Measurements from ENCODE around the gene SLC9A9. TPM values are rescaled to one million over a fixed set of nuclear protein-coding genes. Genes with fewer than 3 reads are reported as not detected.

SLC9A9 gene
- total RNA-seq, 1 donor: 3.5 TPM

DNA sequence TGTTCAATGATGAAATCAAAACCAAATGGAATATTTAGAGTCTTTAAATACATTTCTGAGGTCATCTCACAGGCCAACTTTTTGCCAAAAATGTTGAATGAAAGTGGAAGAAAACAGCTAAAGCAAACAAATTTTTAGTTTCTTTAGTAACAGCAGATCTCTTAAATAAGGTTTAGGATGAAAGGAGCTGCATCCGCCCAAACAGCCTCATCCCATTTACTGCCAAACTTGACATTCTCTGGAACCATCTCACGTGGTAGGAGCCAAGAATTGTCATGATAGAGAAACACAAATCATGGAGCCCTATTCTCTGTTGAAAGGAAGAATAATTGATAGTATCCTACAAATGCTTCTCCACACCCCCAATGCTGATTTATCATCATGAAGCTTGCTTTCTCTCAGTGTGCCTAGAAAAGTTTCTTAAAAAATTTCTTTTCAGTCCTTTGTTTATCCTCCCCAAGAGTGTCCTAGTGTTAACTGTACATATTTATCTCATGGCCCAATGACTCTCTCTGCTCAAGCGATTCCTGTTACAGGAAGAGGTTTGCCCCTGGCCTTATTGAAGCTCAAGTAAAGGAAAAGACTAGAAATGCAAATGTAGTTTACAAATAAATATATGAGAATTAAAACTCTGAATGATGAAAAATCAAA, 23.4 kb downstream of the SLC9A9 start:
- TF ChIP-seq CTCF (IDR thresholded peaks at IDR 0.05; ENCODE audit: insufficient read depth, low read depth, low read length): no peak
- H3K4me3 ChIP-seq (ENCODE audit: low read depth, low read length): no peak overlapping the region
- no peak for DNase-seq (ENCODE audit: low read depth)

DNA sequence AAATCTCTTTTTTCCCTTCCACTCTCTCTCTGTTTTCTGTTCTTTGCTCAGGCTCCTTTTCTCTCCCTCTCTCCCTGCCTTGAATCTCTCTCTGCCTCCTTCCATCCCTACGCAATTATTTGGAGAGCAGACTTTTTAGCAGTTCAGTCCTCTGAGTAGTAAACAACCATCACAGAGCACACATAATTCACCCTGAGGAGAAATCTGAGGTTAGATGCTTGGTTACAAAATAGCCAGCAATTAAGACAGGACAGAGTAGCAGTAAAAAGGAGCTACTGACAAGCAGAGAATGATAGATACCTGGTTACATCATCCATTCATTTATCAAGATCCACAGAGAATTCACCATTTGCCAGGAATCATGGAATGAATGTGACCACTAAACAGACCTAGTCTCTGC, 25.5 kb downstream of the SLC9A9 start:
- no peak for DNase-seq (ENCODE audit: low read depth)
- no peak for TF ChIP-seq CTCF (IDR thresholded peaks at IDR 0.05; ENCODE audit: insufficient read depth, low read depth, low read length)
- H3K4me3 ChIP-seq (ENCODE audit: low read depth, low read length): no peak overlapping the region

DNA sequence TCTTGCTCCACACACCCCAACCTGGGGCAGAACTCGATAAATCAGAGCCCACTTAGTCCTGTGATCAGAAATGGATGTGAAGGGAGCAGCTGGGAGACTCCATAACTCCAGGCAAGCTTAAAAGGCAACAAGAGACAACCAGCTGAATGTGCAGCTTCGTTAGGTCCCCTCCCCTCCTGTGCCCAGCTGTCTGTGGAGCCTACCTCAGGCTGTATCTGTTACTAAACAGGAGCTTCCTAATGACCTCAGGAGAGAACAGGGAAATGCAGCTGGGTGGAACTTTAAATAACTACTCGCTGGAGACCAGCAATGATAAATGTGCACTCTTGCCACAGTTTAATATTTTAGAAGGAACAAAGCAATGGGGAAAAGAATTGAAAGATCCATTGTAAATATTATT, 25.9 kb downstream of the SLC9A9 start:
- no peak for DNase-seq (ENCODE audit: low read depth)
- no peak for TF ChIP-seq CTCF (IDR thresholded peaks at IDR 0.05; ENCODE audit: insufficient read depth, low read depth, low read length)

GRCh38 chr3:143821862-143822261, 26.4 kb downstream of the SLC9A9 start:
- no peak for DNase-seq (ENCODE audit: low read depth)
- H3K4me3 ChIP-seq (ENCODE audit: low read depth, low read length): no peak overlapping the region
- no peak for TF ChIP-seq CTCF (IDR thresholded peaks at IDR 0.05; ENCODE audit: insufficient read depth, low read depth, low read length)

More for the DNA sequence above, 25.9 kb downstream of the SLC9A9 start:
- H3K4me3 ChIP-seq (ENCODE audit: low read depth, low read length): no peak overlapping the region

GRCh38 chr3:143820466-143821221, 27.6 kb downstream of the SLC9A9 start:
- DNase-seq (ENCODE audit: low read depth): no peak
- no peak for TF ChIP-seq CTCF (IDR thresholded peaks at IDR 0.05; ENCODE audit: insufficient read depth, low read depth, low read length)
- no peak overlapping the region for H3K4me3 ChIP-seq (ENCODE audit: low read depth, low read length)

GRCh38 chr3:143819890-143820289, 28.4 kb downstream of the SLC9A9 start:
- TF ChIP-seq CTCF (IDR thresholded peaks at IDR 0.05; ENCODE audit: insufficient read depth, low read depth, low read length): no peak
- no peak for DNase-seq (ENCODE audit: low read depth)
- H3K4me3 ChIP-seq (ENCODE audit: low read depth, low read length): no peak overlapping the region
